Pancreas (tissue), 10 donors: ENCODE results near the gene SLC35E1. TPM values are rescaled to one million over a fixed set of nuclear protein-coding genes. Genes with fewer than 3 reads are reported as not detected.
A peak's percentile ranks its signal among the peaks of the same experiment; 100 is the strongest.

Source experiments
- ATAC-seq, 4 donors: fragments of 200-7000 bp; cut with Tn5 transposase; one replicate each; pipeline versions ENCODE4 v1.8.0 to v1.9.1; 2020; ENCODE audit warnings: mild to moderate bottlenecking in 4 of 4, moderate library complexity in 4 of 4
- DNase-seq, 6 donors: peaks; one replicate each; pipeline ENCODE4 v3.0.0-alpha.2; 2020
- FAIRE-seq: peaks from 2 replicates; lab custom pipeline; 2012; peaks lifted over from hg19 to GRCh38; lab: Jason Lieb, UNC
- H3K27ac ChIP-seq, 4 donors: fragments of 200-600 bp; sonication (generic); 1 replicate in 3 of 4; 2 replicates in 1 of 4; pipeline versions ENCODE4 v1.5.0 to v1.8.0; 2020
- H3K27me3 ChIP-seq, 4 donors: fragments of 200-600 bp; one replicate each; pipeline ENCODE4 v1.8.0; 2021
- H3K36me3 ChIP-seq, 3 donors: fragments of 200-600 bp; sonication (generic) in 1 of 3; one replicate each; pipeline versions ENCODE4 v1.5.0 to v1.8.0; 2020 to 2021
- H3K4me1 ChIP-seq, 3 donors: fragments of 200-600 bp; one replicate each; pipeline ENCODE4 v1.8.0; 2021
- H3K4me3 ChIP-seq, 4 donors: fragments of 200-600 bp; sonication (generic) in 2 of 4; one replicate each; pipeline versions ENCODE4 v1.5.0 to v1.8.0; 2020 to 2021
- H3K9me3 ChIP-seq, 4 donors: fragments of 200-600 bp; one replicate each; pipeline ENCODE4 v1.8.0; 2021
- WGBS, 2 donors: extraction: QIAGEN DNeasy Blood & Tissue Kit; methylation state at CpG; one replicate each; pipeline ENCODE4 v1.1.7; 2013; 5-methylcytosine and 5-hydroxymethylcytosine counted together
- intact Hi-C, 3 donors: fragments of 100-400 bp; cut with DNase I; formaldehyde crosslinking; loops; one replicate each; pipeline versions ENCODE4 v1.11.1 to v1.14.2; 2022
- polyA plus RNA-seq, 2 donors: library from polyadenylated mRNA; stranded (reverse); fragments of 200-250 nt; gene quantifications; one replicate each; pipeline ENCODE4 v1.2.3, GENCODE V29; 2013
- total RNA-seq, 6 donors: library from RNA; stranded (reverse); fragmentation: NEBNext Ultra II Directional in 4 of 6; extraction: Animal tissue kit (Norgen Biotek cat#: 25700) in 4 of 6; gene quantifications; one replicate each; pipeline versions ENCODE4 v1.2.1 to v1.2.4, GENCODE V29; 2021 to 2023
- TF ChIP-seq, protein P1 (sequence below), 4 donors: fragments of 200-600 bp; sonication (generic) in 3 of 4; IDR thresholded peaks; one replicate each; pipeline versions ENCODE4 v1.5.0 to v1.8.0; 2021; ENCODE audit warnings: antibody characterized with exemption in 4 of 4
- donor health status: healthy with polysubstance abuse.
- donor health status: DM: no; HTN: no; CAD: no; lungs with moderate emphysema.
- donor health status: DM: no; HTN: no; CAD: no.
- donor health status: control.
- donor health status: control.
- donor health status: Bipolar disorder and iron deficiency.
- donor health status: DM: yes; HTN: yes; CAD: no.
- donor health status: DM: no; HTN: no; CAD: no.
- donor health status: DM: no; HTN: no; CAD: no.
- donor health status: DM: yes; HTN: yes; CAD: no.

SLC35E1 gene
- total and polyA plus RNA-seq, 8 donors: 22.9 to 42.1 (median 34.0) TPM

- H3K27me3 ChIP-seq: no peaks in the 10 kb centered on the region
- H3K36me3 ChIP-seq: peaks cover 9 to 74% (median 59%) of the 10 kb centered on the region in 3 donors
- no peak for FAIRE-seq
- no peaks in the 10 kb centered on the region for H3K4me1 ChIP-seq
- no peak for ATAC-seq
- WGBS, 2 donors: 91 to 93% methylated on average over 45 of the region's 45 CpGs
- DNase-seq: peak in 1 of 6 donors; percentile 62
- H3K9me3 ChIP-seq: no peaks in the 10 kb centered on the region
- H3K27ac ChIP-seq: no peak overlapping the region
- no peak overlapping the region for H3K4me3 ChIP-seq
- intact Hi-C loops: no loop called here
- TF ChIP-seq, protein P1, sequence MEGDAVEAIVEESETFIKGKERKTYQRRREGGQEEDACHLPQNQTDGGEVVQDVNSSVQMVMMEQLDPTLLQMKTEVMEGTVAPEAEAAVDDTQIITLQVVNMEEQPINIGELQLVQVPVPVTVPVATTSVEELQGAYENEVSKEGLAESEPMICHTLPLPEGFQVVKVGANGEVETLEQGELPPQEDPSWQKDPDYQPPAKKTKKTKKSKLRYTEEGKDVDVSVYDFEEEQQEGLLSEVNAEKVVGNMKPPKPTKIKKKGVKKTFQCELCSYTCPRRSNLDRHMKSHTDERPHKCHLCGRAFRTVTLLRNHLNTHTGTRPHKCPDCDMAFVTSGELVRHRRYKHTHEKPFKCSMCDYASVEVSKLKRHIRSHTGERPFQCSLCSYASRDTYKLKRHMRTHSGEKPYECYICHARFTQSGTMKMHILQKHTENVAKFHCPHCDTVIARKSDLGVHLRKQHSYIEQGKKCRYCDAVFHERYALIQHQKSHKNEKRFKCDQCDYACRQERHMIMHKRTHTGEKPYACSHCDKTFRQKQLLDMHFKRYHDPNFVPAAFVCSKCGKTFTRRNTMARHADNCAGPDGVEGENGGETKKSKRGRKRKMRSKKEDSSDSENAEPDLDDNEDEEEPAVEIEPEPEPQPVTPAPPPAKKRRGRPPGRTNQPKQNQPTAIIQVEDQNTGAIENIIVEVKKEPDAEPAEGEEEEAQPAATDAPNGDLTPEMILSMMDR (IDR thresholded peaks at IDR 0.05): no peak
Observed at GRCh38 chr19:16520074-16520973, 51.9 kb downstream of the SLC35E1 start.

- WGBS, 2 donors: 95 to 96% methylated on average over 24 of the region's 24 CpGs
- Histone ChIP-seq H3K9me3 (no peaks in the 10 kb centered on the region), H3K27ac (no peak overlapping the region), H3K27me3 (no peaks in the 10 kb centered on the region), H3K36me3 (peaks cover 5 to 63% (median 48%) of the 10 kb centered on the region in 3 donors), H3K4me3 (no peak overlapping the region), H3K4me1 (no peaks in the 10 kb centered on the region)
- DNase-seq (no peak), FAIRE-seq (no peak), ATAC-seq (no peak)
- TF ChIP-seq, protein P1 (IDR thresholded peaks at IDR 0.05): no peak
- intact Hi-C loops: no loop called here
Observed at GRCh38 chr19:16519230-16519687, 53.0 kb downstream of the SLC35E1 start.

DNA sequence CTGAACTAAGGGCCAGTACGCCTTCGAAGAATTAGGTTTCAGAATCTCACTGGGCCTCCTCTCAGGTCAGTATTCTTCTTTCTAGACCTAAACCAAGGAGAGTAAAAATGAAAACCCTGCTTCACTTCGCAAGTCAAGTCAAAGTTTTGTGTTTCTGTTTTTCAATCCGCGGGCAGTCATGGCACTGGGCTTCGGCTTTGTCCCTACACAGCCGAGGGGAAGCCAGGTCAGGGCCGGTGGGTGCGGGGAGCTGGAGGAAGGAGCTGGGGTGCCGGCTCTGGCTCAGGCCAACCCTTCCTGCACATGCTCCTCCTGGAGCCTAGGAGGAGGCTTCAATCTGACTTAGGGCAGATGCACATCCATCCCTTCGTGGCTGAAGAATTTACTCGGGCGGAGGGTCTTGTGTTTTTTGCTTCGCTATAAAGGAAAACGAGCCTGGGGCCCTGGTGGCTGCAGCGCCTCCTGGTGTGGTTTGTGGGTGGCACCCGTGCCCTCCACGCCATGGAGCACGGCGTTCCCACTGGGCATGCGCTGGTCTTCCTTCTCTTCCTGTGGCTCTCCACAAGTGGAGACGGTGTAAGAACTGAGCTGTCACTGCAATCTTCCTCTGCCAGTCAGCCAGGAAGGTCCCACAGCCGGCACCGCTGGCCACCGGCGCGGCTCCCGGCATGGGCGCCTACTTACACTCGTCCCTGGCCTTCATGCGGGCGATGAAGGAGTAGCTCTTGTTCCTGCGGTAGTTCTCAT, 53.6 kb downstream of the SLC35E1 start:
- intact Hi-C loops: no loop called here
- Histone ChIP-seq H3K9me3 (no peaks in the 10 kb centered on the region), H3K4me1 (no peaks in the 10 kb centered on the region), H3K27ac (no peak overlapping the region), H3K27me3 (no peaks in the 10 kb centered on the region), H3K4me3 (no peak overlapping the region), H3K36me3 (peaks cover 5 to 62% (median 42%) of the 10 kb centered on the region in 3 donors)
- FAIRE-seq (no peak), DNase-seq (no peak), ATAC-seq (no peak)
- TF ChIP-seq, protein P1 (IDR thresholded peaks at IDR 0.05): no peak
- 90 to 91% methylated on average over 33 of the region's 33 CpGs for WGBS, 2 donors

DNA sequence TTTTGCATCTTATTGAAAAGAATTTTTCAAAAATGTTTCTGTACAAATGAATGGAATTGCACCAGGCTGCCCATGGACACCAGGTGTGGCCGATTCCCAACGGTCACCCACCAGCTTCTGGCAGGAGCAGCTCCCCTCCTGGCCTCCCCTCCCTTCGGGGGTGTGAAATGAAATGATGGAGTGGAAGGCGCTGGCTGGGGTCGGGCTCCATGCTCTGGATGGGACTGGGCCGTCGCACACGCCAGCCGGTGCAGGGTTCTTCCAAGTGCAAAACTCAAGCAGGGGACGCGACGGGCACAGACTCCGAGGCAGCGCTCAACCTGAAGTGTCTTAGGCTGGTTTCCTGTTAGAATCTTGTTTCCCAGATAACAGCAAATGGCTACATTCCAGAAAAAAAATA, 54.2 kb downstream of the SLC35E1 start:
- DNase-seq (no peak), FAIRE-seq (no peak), ATAC-seq (no peak)
- TF ChIP-seq, protein P1 (IDR thresholded peaks at IDR 0.05): no peak
- H3K36me3 ChIP-seq: peaks cover 2 to 57% (median 37%) of the 10 kb centered on the region in 3 donors
- H3K4me3 ChIP-seq: no peak overlapping the region
- no peaks in the 10 kb centered on the region for H3K27me3 ChIP-seq
- intact Hi-C loops: no loop called here
- H3K27ac ChIP-seq: no peak overlapping the region
- WGBS, 2 donors: 89 to 90% methylated on average over 14 of the region's 14 CpGs
- H3K9me3 ChIP-seq: no peaks in the 10 kb centered on the region
- no peaks in the 10 kb centered on the region for H3K4me1 ChIP-seq
